ENCODE measurements around the gene TLCD5. TPM values are rescaled to one million over a fixed set of nuclear protein-coding genes. Genes with fewer than 3 reads are reported as not detected.

The TLCD5 gene
- total and polyA plus RNA-seq, 2 donors (not counting 1 experiment from before 2014, with no cell fraction given), result 0.17 TPM; not detected in 1

GRCh38 chr11:120354779-120355178, 29.7 kb downstream of the TLCD5 start:
- TF ChIP-seq CTCF (IDR thresholded peaks at IDR 0.05) (no peak), EZH2 (IDR thresholded peaks at IDR 0.05; ENCODE audit: borderline replicate concordance, insufficient read depth, low read depth, low read length, poor library complexity, severe bottlenecking) (no peak)
- H2AFZ ChIP-seq (ENCODE audit: insufficient read depth, low read depth, low read length, poor library complexity, severe bottlenecking), result no peak overlapping the region
- WGBS (ENCODE audit: insufficient coverage), result 83% methylated on average over 1 of the region's 6 CpGs
- H3K4me3 Mint-ChIP-seq, result no peak overlapping the region
- POLR2A ChIA-PET, result no interaction called here
- peaks cover 42% of the 10 kb centered on the region for H3K27me3 Mint-ChIP-seq
- H3K27ac ChIP-seq (ENCODE audit: low read length in 2 of 2), result no peak overlapping the region
- peaks cover 0 to 41% (median 29%) of the 10 kb centered on the region in 4 experiments for H3K27me3 ChIP-seq (replicated peaks in 1 of 4; ENCODE audit: control extremely low read depth in 1 of 4, control insufficient read depth in 3 of 4, insufficient read depth in 4 of 4, low read length in 3 of 4)
- intact Hi-C loops (cut with micrococcal nuclease), result no loop called here
- no peaks in the 10 kb centered on the region for H3K9me3 ChIP-seq (ENCODE audit: control extremely low read depth in 1 of 3, control insufficient read depth in 2 of 3, insufficient read depth in 1 of 3, low read length in 2 of 3)
- H3K4me2 ChIP-seq (replicated peaks; ENCODE audit: low read depth, low read length, poor library complexity, severe bottlenecking), result no peak overlapping the region
- no peak overlapping the region for H3K27ac Mint-ChIP-seq
- DNase-seq (no peak), ATAC-seq (ENCODE audit: low read depth) (no peak)
- H3K9me3 Mint-ChIP-seq (ENCODE audit: insufficient read depth), result no peaks in the 10 kb centered on the region
- H3K36me3 ChIP-seq (replicated peaks in 1 of 2; ENCODE audit: control extremely low read depth in 1 of 2, control insufficient read depth in 1 of 2, extremely low read depth in 1 of 2, insufficient read depth in 2 of 2, low read length in 1 of 2), result peaks cover 0 to 3% of the 10 kb centered on the region in 2 experiments
- no peaks in the 10 kb centered on the region for H3K4me1 Mint-ChIP-seq
- peaks cover 75% of the 10 kb centered on the region for H4K20me1 ChIP-seq (ENCODE audit: control insufficient read depth, insufficient read depth, low read length, poor library complexity, severe bottlenecking)
- H3K4me3 ChIP-seq (ENCODE audit: control extremely low read depth in 1 of 5, extremely low read depth in 1 of 5, insufficient read depth in 1 of 5, low read depth in 2 of 5, low read length in 4 of 5), result no peak overlapping the region
- H3K4me1 ChIP-seq (ENCODE audit: control insufficient read depth in 2 of 2, insufficient read depth in 2 of 2, low read length in 2 of 2), result no peaks in the 10 kb centered on the region
- H3K79me2 ChIP-seq (ENCODE audit: control insufficient read depth, insufficient read depth, low read length), result peaks cover 58% of the 10 kb centered on the region
- H3K9ac ChIP-seq (ENCODE audit: low read length), result no peak overlapping the region
- CTCF ChIA-PET, result interaction anchor here (1.4 kb wide), 1 partner anchor 20 kb away, joined by 4 read pairs; no protein-coding TSS in a partner anchor

GRCh38 chr11:120357620-120358019, 32.5 kb downstream of the TLCD5 start:
- H3K27me3 Mint-ChIP-seq, result peaks cover 23% of the 10 kb centered on the region
- H3K27me3 ChIP-seq (replicated peaks in 1 of 4; ENCODE audit: control extremely low read depth in 1 of 4, control insufficient read depth in 3 of 4, insufficient read depth in 4 of 4, low read length in 3 of 4), result peaks cover 0 to 27% (median 25%) of the 10 kb centered on the region in 4 experiments

More at GRCh38 chr11:120357620-120358019, 32.5 kb downstream of the TLCD5 start:
- Histone ChIP-seq H3K79me2 (ENCODE audit: control insufficient read depth, insufficient read depth, low read length) (peaks cover 48% of the 10 kb centered on the region), H3K27ac (ENCODE audit: low read length in 2 of 2) (no peak overlapping the region), H3K4me2 (replicated peaks; ENCODE audit: low read depth, low read length, poor library complexity, severe bottlenecking) (no peak overlapping the region), H3K9ac (ENCODE audit: low read length) (no peak overlapping the region), H3K4me1 (ENCODE audit: control insufficient read depth in 2 of 2, insufficient read depth in 2 of 2, low read length in 2 of 2) (no peaks in the 10 kb centered on the region), H4K20me1 (ENCODE audit: control insufficient read depth, insufficient read depth, low read length, poor library complexity, severe bottlenecking) (peaks cover 58% of the 10 kb centered on the region), H2AFZ (ENCODE audit: insufficient read depth, low read depth, low read length, poor library complexity, severe bottlenecking) (no peak overlapping the region), H3K4me3 (ENCODE audit: control extremely low read depth in 1 of 5, extremely low read depth in 1 of 5, insufficient read depth in 1 of 5, low read depth in 2 of 5, low read length in 4 of 5) (no peak overlapping the region), H3K36me3 (replicated peaks in 1 of 2; ENCODE audit: control extremely low read depth in 1 of 2, control insufficient read depth in 1 of 2, extremely low read depth in 1 of 2, insufficient read depth in 2 of 2, low read length in 1 of 2) (peaks cover 0 to 3% of the 10 kb centered on the region in 2 experiments), H3K9me3 (ENCODE audit: control extremely low read depth in 1 of 3, control insufficient read depth in 2 of 3, insufficient read depth in 1 of 3, low read length in 2 of 3) (no peaks in the 10 kb centered on the region)
- no peaks in the 10 kb centered on the region for H3K9me3 Mint-ChIP-seq (ENCODE audit: insufficient read depth)
- no peak for ATAC-seq (ENCODE audit: low read depth)
- ChIA-PET POLR2A (no interaction called here), CTCF (no interaction called here)
- H3K27ac Mint-ChIP-seq, result no peak overlapping the region
- no peak overlapping the region for H3K4me3 Mint-ChIP-seq
- WGBS (ENCODE audit: insufficient coverage), result 100% methylated on average over 3 of the region's 6 CpGs
- H3K4me1 Mint-ChIP-seq, result no peaks in the 10 kb centered on the region
- intact Hi-C loops (cut with micrococcal nuclease), result no loop called here
- DNase-seq, result no peak
- TF ChIP-seq EZH2 (IDR thresholded peaks at IDR 0.05; ENCODE audit: borderline replicate concordance, insufficient read depth, low read depth, low read length, poor library complexity, severe bottlenecking) (no peak), CTCF (IDR thresholded peaks at IDR 0.05) (no peak)

Data from B cell (primary cell).